ENCODE results near the gene MRPL44.

Gene MRPL44

DNA sequence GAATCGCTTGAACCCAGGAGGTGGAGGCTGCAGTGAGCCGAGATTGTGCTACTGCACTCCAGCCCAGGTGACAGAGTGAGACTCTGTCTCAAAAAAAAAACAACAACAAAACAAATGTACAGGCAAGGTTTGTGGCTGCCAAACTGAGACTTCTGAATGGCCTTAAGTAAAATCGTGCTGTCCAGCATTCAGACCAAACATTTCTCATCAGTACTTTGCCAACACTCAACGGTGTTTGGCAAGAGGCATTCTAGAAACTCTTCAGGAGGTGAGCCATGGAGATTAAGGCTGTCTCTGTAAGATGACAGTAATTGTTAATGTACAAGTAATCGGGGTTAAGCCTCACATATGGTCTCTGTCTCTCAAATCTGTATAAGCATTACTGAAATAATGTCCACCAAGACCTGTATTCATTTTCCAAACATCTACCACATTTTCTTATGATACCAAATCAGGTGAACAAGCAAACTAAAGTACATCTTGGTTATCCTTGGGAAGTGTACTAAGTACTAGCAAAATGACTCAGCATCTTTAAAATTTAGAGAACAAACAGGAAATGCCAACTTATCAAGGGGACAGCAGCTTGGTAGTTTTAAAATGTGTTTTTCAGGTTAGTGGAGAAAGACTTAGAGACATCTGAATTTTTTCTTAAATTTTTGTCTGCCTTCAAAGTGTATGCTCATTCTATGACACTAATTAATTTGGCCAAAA, 52.5 kb downstream of the MRPL44 start:
- peak; percentile 64 for DNase-seq (ENCODE audit: low read depth)

DNA sequence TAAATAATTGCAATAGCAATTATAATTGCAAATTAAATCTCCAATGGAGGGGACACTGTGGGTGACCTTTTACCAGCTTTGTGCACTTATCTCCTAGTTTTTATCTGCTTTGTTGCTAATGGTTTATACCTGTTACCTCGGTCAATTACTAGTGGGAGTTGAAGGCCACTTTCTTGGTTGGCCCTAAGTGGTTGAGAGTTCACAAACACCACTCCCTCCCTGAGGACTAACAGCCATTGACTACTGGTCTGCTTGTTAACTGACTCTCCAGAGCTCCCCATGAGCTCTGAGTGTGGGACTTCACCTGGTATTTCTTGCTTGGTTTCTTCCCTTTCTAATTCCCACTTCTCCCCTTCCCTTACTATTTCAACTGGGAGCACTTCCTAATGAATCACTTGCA, 54.6 kb downstream of the MRPL44 start:
- DNase-seq (ENCODE audit: low read depth): no peak

DNA sequence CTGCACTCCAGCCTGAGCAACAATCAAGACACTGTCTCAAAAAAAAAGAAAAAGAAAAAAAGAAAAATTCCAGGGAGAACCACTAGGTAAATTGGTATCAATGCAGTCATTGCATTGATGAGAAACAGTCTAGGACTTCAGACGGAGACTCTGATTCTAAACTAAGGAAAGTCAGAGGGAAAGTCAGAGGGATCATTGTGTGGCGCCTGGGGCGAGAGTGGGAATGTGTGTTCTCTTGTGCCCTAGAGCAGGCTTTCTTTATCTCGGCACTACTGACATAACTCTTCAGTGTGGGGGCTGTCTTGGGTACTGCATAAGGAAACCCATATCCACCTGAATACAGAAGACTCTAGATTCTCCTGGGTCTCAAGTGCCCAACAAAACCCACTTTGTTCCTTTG, 57.1 kb downstream of the MRPL44 start:
- DNase-seq (ENCODE audit: low read depth): no peak

DNA sequence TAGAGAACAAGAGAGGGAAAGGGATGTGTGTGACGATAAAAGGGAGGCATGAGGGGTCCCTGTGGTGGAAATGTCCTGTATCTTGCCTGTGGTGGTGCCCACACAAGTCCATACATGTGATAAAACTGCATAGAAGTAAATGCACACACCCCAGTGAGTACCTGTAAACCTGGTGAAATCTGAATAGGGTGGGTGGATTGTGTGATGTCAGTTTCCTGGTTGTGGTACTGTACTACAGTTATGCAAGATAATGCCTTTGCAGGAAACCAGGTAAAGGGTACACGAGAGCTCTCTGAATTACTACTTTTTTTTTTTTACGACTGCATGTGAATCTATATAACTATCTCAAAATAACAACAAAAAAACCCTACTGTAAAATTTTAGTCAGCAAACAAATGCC, 59.7 kb downstream of the MRPL44 start:
- DNase-seq (ENCODE audit: low read depth): no peak
